ENCODE measurements around the gene SLC39A9. TPM values are rescaled to one million over a fixed set of nuclear protein-coding genes. Genes with fewer than 3 reads are reported as not detected.
A peak's percentile ranks its signal among the peaks of the same experiment; 100 is the strongest.

SLC39A9 gene
- total RNA-seq, 4 donors from 2014 or later = 64.9 to 101 (median 81.3) TPM

GRCh38 chr14:69355607-69356281, 42.7 kb upstream of the SLC39A9 start:
- intact Hi-C loops (cut with DNase I) = no loop called here
- TF ChIP-seq POLR2A (IDR thresholded peaks at IDR 0.05) = no peak
- TF ChIP-seq, protein P1, sequence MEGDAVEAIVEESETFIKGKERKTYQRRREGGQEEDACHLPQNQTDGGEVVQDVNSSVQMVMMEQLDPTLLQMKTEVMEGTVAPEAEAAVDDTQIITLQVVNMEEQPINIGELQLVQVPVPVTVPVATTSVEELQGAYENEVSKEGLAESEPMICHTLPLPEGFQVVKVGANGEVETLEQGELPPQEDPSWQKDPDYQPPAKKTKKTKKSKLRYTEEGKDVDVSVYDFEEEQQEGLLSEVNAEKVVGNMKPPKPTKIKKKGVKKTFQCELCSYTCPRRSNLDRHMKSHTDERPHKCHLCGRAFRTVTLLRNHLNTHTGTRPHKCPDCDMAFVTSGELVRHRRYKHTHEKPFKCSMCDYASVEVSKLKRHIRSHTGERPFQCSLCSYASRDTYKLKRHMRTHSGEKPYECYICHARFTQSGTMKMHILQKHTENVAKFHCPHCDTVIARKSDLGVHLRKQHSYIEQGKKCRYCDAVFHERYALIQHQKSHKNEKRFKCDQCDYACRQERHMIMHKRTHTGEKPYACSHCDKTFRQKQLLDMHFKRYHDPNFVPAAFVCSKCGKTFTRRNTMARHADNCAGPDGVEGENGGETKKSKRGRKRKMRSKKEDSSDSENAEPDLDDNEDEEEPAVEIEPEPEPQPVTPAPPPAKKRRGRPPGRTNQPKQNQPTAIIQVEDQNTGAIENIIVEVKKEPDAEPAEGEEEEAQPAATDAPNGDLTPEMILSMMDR (IDR thresholded peaks at IDR 0.05) = no peak
- DNase-seq = peak; percentile 60 to 86

DNA sequence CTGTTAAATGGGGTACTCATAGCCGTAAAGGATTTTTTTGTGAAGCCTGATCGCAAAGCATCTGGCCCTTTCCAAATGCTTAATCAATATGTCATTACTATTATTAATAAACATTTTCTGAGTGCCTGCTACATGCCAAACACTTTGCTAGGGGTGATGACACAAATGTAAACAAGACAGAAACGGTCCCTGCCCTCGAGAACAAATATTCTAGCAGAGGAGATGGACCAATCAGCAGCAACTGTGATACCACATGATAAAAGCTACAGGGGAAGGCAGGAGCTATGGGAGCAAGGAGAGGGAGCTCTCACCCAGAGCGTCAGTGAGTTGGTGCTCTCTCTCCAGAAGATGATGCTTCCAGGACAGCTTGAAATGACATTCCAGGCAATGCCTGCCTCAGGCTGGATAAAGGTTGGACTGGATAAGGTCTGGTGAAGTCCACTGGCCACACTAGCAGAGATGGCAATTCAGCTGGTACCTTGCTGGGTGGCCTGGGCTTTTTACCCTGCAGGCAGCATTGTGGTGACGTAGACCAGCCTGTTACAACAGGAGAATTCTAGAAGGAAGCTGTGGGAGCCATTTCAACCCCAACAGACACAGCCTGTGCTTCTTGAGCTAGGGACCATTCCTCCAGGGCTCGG, 41.5 kb upstream of the SLC39A9 start:
- 83 to 89% methylated on average over 7 of the region's 7 CpGs for WGBS, 2 donors
- no peak for DNase-seq
- H3K27me3 ChIP-seq = no peaks in the 10 kb centered on the region
- no peaks in the 10 kb centered on the region for H3K36me3 ChIP-seq
- H3K4me1 ChIP-seq = peaks cover 13 to 23% of the 10 kb centered on the region in 2 donors
- H3K4me3 ChIP-seq (replicated peaks in 1 of 3) = no peak overlapping the region
- H3K9me3 ChIP-seq = no peaks in the 10 kb centered on the region
- H3K27ac ChIP-seq = no peak overlapping the region
- intact Hi-C loops (cut with DNase I) = no loop called here
- TF ChIP-seq POLR2A (IDR thresholded peaks at IDR 0.05) = no peak
- TF ChIP-seq, protein P1 (IDR thresholded peaks at IDR 0.05) = no peak

More at GRCh38 chr14:69355607-69356281, 42.7 kb upstream of the SLC39A9 start:
- Histone ChIP-seq H3K9me3 (no peaks in the 10 kb centered on the region), H3K4me3 (replicated peaks in 1 of 3) (no peak overlapping the region), H3K4me1 (peaks cover 13 to 23% of the 10 kb centered on the region in 2 donors), H3K36me3 (no peaks in the 10 kb centered on the region), H3K27ac (peak overlapping the region in 1 of 3 donors; percentile 44), H3K27me3 (no peaks in the 10 kb centered on the region)
- WGBS, 2 donors = 51 to 56% methylated on average over 5 to 6 of the region's 6 CpGs

DNA sequence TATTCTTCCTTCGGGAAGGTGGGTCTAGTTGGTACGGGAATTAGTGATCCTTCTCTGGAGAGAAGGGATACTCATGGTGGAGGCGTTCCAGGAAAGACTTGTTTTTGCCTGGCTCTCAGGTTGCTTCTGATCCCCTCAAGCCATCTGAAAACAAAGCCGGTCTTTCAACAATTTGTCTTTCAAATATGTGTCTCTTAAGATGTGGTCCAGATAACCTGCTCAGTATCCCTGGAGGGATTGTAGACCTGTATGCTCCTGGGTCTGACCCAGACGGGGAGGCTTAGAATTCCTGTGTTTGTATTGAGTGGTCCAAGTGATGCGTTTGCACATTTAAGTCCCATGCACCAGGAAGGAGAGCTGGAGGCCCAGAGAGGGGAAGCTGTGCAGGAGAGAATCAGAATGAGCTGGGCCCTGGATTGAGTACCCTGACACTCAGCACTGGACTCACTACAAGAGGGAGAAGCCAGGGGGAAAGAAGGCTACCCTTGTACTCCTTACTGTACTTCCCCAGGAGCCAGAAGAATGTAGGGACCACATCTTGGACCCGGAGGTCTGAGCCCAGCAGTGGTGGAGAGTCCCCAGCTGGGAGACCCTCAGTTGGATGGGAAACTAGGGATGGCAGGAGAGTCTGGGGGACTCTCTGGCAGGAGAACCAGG, 40.8 kb upstream of the SLC39A9 start:
- Histone ChIP-seq H3K9me3 (no peaks in the 10 kb centered on the region), H3K27me3 (no peaks in the 10 kb centered on the region), H3K4me3 (replicated peaks in 1 of 3) (no peak overlapping the region), H3K4me1 (peaks cover 13 to 23% of the 10 kb centered on the region in 2 donors), H3K36me3 (no peaks in the 10 kb centered on the region), H3K27ac (no peak overlapping the region)
- no peak for TF ChIP-seq POLR2A (IDR thresholded peaks at IDR 0.05)
- TF ChIP-seq, protein P1 (IDR thresholded peaks at IDR 0.05) = no peak
- 82 to 88% methylated on average over 7 of the region's 7 CpGs for WGBS, 2 donors
- intact Hi-C loops (cut with DNase I) = no loop called here
- no peak for DNase-seq

DNA sequence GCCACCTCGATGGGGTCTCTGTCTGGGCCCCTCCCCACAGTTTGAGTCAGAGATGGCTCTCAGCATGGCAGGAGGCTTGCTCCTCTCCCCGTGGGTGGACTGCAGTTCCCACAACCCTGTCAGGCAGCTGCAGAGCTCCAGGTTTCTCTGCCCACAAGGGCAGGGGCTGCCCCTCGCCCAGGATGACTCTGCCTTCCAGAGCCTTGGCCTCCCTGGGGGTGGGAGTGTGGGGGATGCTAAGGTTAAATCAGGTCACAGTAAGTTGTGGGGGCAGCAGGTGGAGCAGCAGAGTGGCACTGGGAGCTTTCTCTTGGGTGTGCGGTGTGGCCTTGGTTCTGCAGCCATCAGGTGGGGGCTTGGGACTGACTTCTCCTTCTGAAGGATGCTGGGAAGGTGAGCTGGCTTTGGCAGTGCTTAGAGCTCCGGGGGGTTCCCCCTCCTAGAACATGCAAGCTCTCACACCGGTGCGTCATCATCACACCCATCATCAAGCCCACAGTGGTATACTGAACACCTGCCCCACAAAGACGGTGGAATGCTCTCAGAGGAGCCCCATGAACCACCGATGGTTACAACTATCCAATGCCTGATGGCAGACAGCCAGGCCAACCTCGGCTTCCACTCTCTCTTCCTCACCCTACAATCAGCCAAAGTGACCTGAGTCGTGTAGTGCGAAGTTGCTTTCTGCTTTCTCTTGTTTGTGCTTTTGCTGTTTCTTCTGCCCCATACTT, 40.1 kb upstream of the SLC39A9 start:
- Histone ChIP-seq H3K4me3 (replicated peaks in 1 of 3) (no peak overlapping the region), H3K4me1 (peaks cover 13 to 23% of the 10 kb centered on the region in 2 donors), H3K9me3 (no peaks in the 10 kb centered on the region), H3K27me3 (no peaks in the 10 kb centered on the region), H3K27ac (no peak overlapping the region), H3K36me3 (no peaks in the 10 kb centered on the region)
- DNase-seq = no peak
- 59 to 87% methylated on average over 10 to 11 of the region's 12 CpGs for WGBS, 2 donors
- intact Hi-C loops (cut with DNase I) = no loop called here
- TF ChIP-seq, protein P1 (IDR thresholded peaks at IDR 0.05) = no peak
- TF ChIP-seq POLR2A (IDR thresholded peaks at IDR 0.05) = no peak
